GM12801 (cell line): ENCODE measurements around the gene PTPN1.

Experiments
- TF ChIP-seq, protein P1 (sequence below): IDR thresholded peaks from one replicate; pipeline ENCODE4 v1.5.1; 2011; ENCODE audit warnings: control low read depth; ENCODE audit not compliant: insufficient read length; ENCODE audit errors: extremely low read depth

The PTPN1 gene

DNA sequence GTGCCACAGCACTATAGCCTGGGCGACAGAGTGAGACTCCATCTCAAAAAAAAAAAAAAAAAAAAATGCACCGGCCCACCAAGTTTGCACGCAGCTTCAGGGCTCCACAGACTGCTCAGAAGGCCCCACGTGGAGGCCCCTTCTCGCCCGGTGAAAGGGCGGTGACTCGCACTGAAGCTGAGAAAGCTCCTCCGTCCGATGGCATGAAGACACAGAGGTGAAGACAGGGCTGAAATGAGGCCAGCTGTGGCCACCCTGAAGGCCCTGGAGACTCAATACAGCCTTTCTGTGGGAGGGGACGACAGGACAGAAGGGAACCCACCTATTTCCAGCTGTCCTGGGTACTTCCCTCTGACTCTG, 84.0 kb downstream of the PTPN1 start:
- TF ChIP-seq, protein P1, sequence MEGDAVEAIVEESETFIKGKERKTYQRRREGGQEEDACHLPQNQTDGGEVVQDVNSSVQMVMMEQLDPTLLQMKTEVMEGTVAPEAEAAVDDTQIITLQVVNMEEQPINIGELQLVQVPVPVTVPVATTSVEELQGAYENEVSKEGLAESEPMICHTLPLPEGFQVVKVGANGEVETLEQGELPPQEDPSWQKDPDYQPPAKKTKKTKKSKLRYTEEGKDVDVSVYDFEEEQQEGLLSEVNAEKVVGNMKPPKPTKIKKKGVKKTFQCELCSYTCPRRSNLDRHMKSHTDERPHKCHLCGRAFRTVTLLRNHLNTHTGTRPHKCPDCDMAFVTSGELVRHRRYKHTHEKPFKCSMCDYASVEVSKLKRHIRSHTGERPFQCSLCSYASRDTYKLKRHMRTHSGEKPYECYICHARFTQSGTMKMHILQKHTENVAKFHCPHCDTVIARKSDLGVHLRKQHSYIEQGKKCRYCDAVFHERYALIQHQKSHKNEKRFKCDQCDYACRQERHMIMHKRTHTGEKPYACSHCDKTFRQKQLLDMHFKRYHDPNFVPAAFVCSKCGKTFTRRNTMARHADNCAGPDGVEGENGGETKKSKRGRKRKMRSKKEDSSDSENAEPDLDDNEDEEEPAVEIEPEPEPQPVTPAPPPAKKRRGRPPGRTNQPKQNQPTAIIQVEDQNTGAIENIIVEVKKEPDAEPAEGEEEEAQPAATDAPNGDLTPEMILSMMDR: no peak

DNA sequence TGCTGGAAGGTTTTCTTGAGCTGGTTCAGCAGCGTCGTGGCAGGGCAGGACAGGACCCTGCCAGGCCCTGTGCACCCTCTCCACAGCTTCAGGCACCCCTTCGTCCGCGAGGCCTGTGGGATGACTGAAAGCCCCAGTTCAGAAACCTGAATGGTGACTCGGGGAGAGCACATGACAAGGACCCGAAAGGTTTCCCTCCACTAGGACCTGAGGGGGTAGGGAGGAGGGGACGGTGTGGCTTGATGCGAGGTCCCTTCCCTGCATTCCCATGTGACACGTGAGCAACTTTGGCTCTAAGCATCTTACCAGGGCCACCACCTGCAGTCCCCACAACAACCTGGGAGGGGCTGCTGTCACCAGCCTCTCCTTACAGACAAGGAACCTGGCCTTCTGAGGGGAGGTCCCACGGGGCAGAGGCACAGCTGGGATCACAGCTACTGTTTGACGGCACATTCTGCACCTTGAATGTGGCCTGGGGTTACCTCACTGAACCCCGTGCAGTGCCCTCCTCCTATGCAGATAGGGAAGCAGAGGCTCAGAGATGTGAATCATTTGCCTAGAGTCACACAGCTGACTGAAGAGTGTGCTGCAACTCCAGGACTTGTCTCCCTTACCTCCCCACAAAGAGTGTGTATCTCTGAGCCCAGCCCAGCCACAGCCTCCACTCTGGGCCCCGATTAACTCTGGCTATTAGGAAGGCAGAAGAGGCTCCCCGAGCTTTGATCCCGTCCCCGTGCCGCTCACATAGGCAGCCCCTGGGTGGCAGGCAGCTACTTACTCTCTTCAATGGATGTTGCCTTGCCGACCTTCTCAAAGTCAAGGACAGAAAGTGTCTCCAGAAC, 84.6 kb downstream of the PTPN1 start:
- TF ChIP-seq, protein P1: no peak

DNA sequence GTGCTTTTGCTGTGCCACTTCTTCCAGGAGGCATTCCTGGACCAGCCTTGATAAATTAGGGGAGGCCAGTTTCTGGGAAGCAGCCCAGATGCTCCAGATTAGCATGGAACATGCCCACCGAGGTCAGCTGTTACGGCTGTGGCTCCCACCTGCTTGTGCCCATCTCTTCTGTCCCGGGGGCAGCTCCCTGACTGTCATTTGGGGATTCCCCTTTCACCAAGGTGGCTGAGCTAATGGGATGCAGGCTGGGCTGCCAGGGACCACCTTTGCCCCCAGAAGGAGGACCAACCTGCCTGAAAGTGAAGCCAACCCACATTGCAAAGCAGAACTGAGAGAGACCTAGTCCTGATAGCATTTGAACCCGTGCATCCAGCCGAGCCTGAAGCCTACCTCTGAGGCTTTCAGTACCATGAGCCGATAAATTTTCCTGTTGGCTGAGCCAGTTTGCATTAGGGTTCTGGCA, 85.3 kb downstream of the PTPN1 start:
- TF ChIP-seq, protein P1: no peak

DNA sequence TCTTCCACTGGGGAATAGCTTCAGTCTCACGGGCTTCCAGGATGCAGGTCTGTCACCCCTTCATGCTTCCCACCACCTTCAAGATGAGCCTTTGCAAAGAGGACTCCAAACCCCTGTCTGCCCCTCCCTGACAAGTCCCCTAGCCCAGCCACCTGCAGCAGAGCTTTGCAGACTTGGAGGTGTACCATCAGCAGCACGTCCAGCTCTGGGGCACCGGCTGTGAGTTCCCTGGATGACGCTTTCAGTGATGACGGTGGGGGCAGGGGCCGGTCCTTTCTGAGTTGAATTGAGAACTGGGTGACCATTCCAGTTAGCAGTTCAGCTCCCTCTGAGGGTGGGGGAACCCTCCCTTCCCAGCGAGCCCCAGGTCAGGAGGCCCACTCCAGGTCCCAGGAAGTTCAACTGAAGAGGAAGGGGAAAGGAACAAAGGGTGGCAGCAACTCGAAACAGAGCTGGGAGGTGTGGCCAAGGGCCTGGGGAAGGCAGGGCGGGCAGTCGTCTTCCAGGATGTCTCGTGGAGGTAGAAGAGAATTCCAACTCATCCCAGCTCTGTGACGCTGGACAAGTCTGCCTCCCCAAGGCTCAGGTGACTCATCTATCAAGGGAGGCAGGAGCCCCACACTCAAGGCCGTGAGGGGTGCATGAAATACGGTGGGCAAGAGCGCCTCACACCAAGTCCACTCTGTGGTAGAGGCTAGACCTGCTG, 86.0 kb downstream of the PTPN1 start:
- TF ChIP-seq, protein P1: no peak

DNA sequence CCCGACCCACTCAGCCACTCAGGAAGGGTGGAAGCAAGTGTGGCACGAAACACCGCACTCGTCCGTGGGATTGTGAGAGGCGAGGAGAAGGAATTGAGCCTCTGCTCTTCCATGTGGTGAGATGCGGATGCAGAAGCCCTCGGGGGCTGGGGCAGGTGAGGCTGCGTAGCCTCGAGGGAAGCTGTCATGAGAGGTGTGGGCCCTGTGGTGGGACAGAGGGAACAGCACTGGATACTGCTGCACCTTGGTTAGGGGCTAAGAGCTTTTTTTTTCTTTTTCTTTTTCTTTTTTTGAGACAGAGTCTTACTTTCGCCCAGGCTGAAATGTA, 86.5 kb downstream of the PTPN1 start:
- TF ChIP-seq, protein P1: no peak

DNA sequence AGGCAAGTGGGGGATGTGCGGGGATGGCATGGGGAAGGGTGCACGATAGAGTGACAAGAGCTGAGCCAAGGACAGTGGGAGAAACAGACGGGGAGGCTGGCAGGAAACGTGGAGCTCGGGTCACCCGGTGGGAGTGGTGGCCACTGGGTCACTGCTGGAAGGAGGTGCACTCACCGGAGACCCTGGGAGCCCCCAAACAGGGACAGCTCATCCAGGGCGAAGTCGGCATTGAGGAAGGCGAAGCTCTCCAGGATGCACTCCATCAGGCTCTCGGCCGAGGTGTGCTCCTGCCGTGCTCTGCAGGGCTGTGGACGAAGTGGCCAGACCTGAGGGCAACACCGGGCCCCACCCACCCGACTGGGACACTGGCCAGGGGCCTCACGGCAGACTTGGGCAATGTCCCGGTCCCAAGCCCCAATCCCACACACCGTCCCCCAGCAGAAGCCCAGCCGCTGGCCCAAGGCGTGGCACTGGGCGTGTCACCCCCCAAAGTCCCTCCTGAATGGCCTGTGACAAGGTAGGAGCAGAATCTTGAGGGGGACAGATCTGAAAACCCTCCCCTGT, 87.3 kb downstream of the PTPN1 start:
- TF ChIP-seq, protein P1: no peak

DNA sequence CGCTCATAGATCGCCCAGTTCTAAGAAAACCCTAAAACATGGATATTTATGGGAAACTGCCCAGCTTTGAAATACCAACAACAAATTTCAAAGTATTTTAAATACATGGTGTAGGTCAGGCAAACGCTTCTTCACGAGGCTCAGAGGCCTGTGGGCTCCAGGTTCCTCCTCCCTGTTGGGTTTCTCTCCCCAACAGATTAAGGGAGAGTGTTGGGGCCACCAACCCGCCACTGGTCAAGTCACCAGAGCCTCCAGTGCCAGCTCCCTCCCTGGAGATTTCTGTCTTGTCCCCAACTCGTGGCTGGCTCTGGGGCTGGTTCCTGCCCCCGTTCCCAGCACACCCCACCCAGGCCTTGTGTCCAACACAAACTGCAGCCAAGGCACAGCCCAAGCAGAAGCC, 87.9 kb downstream of the PTPN1 start:
- TF ChIP-seq, protein P1: no peak
